IPS DF 4.7 (cell line): Measurements from ENCODE around the gene SORT1.
"Not testable (repeated sequence)": the region's sequence is repeated elsewhere in the genome, so short reads cannot be mapped to it uniquely, and the experiment has no call there.

Source experiments
- DNase-seq: peaks from one replicate; pipeline ENCODE4 v3.0.0-alpha.2; 2013; ENCODE audit warnings: low spot score; ENCODE audit errors: extremely low read depth

The SORT1 gene

DNA sequence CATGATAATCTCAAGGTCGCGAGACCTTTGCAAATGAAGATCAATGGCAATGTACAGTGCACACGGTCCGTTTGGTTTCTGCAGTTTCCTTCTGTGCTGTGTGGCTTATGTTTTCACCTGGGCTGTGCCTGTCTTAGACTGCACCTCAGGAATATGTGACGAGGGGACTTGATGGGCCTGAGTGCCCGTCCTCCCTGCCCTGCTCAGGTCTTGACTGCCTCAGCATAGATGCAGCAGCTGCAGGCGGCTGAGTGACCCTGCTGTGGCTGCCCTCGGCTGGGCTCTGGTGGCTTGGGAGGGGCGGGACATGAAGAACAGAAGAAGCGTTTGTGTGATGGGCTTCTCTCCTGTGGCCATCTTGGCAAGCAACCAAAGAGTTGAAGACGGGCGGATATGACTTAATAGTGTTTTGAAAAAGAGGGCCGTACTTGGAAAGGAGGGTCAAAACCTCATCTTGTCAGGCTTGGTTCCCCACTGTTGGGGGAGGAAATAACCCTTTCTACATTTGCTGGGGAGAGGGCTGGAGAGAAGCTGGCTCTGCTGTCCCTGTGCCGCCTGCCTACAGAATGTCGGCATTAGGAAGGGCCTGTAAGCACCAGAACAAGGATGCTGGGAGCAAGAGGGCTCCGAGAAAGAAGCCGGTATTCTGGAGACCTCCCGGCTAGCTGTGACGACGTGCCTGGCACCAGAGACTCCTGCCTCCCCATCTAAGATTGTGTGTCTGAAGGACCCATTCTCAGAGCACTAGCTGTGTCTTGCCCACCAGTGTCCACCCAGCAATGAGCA is 98.0 kb downstream of the SORT1 start:
- DNase-seq: no peak

DNA sequence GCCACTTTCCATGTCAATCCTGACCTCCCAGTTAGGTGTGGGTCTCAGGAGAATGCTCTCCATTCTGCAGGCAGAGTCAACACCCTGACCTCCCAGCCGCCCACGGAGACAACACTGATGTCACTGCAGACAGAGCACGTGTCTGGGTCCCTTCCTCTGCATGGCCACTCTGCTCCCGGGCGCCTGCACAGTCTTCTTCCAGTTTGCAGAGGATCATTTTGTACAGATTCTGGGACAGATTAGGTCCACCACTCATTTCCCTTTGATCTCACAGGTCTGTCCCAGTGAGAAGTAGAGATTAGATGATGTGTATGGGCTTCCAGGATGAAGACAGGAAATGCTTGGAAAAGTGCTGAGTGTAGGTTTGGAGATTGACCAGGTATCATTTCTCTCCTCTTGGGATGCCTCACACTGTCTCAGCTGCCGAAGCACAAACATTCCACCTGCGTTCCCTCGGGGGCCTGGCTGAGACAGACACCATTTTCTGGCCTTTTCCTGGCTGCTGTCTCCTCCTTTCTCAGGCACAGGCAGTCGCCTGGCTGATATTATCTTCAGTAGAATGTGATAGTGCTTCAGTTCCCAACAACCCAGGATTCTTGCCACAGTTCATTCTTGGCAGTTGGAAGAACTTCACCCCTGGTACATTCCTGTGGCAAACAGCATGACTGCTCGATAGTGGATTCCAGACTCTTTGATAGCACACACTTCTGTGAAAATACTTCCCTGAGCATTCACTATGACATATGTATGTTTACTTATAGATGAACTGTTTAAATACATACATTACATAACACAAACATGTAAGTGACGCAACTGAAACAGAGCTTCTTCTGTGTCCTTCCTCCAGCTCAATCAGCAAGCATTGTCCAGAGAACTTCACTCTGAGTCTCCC is 98.8 kb downstream of the SORT1 start:
- no peak for DNase-seq

DNA sequence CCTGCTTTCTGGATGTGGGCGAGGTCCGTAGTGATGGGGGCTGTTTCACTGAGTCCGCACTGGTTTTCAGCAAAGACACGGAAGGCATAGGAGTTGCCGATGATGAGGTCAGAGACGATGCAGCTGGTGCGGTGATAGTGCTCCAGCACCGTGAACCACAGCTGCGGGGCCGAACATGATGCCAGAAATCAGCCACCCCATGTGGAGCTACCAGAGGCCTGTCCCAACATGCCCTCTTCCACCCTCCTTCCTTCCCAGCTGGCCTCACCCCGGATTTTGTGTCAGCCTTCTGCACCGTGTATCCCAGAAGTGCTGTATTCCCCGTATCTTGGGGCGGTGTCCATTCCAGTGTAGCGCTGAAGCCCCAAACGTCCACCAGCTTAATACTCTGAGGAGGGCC is 100.9 kb downstream of the SORT1 start:
- DNase-seq: no peak

DNA sequence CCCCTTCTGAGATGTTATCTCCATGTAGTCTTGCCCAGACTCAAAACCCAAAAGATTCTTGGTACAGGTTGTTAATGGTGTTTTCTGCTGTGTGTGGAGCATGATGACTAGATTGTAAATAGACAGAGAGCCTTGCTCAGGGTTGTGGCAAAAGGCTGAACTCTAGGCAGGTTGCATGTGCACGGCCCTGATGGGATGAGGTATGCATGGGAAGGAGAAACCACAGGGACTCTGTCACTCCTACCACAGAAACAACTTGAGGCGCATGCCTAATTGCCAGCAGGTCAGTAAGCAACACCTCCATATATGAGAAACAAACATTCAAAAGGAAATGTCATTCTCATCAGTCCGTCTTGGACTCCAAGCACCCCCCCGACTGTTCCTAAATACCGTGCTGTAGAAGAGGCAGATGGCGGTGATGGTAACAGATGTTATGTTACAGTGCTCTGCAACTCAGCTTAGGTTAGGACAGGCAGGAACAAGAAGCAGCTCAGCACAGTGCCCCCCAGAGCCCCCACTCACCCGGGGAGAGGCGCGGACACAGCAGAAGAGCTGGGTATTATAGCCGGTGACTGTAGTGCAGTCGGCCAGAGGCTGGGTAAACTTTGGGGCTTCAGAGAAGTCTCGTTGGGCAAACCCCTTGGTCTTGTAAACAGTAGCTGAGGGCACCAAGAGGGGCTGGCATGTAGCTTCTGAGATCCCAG is 101.9 kb downstream of the SORT1 start:
- DNase-seq: no peak

DNA sequence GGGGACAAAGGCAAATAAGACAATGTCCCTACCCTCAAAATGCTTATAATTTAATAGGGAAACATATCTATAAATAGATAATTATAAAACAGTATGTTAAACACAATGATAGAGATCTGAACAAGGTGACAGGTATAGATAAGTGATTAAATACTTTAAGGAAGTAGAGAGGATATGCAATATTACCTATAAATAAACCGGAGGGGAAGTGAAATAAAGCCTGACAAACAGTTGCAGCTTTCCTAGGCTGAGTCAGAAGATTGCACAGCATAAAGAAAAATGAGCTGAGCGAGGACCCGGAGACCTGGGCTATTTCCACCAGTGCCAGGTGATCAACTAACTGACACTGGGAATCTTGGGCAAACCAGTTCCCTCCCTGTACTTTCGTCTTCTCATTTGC is 103.2 kb downstream of the SORT1 start:
- no peak for DNase-seq

DNA sequence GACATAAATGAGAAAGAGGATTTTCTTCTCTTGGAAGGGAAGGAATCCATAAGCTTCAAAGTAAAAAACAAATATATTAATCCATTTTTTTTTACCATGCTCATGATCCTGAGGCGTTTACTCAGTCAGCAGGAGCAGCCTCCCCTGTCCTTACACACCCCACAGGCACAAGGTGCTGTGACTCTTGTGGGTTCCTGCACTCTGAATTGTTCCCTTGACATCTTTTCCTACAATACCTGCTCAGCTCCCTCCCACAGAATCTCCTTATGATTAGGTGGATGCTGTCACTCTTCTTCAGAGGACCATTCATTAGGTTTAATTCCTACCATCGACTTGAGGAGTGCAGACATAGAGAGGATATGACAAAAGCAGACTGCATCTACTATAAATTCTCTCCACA is 104.7 kb downstream of the SORT1 start:
- DNase-seq: no peak

DNA sequence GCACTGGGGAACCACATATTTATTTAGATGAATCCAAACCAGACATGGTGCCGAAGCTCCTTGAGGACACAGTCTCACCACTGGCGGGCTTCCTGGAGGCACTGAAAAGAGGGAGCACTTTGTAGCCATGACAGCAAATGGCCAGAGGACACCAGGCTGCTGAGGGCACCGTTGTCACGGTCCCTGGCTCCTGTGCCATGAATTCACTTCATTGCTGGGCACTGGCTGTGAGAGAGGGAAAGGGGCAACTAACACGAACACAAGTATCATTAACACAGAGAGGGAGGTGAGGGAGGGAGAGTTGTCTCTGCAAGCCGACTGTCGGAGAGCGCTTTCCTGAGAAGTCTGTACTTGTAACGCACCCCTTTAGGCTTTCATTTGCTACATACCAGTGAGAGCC is 105.4 kb downstream of the SORT1 start:
- DNase-seq: no peak

DNA sequence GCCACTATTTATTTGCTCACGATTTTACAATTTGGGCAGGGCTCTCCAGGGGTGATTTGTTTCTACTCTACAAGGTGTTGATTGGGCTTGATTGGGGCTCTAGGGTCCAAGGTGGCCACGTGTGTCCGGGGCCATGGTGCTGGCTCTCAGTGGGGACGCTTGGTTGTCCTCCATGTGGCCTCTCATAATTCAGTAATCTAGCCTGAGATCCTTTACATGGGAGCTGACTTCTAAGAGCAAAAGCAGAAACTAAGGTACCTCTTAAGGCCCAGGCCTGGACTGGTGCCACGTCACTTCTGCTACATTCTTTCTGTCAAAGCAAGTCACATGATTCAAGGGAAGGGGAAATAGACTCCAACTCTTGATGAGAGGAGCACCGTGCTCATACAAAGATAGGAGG is 106.7 kb downstream of the SORT1 start:
- DNase-seq: no peak

DNA sequence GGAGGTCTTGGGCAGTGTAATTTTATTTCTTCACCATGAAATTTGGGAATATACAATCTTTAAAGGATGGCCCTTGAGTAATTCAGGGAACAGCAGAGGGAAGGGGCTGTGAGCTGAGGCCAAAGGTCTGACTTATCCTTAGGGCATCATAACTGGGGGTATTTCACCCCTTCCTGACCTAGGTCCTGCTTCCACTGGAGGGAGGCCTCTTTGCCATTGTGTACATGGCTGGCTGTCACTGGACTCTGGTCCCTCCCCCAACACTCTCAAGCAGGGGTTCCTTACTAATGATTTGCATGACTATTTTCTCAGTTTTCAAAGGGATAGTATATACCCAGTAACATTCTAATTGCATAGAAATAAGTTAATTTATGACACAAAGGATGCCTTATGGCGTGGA is 107.6 kb downstream of the SORT1 start:
- DNase-seq: no peak

DNA sequence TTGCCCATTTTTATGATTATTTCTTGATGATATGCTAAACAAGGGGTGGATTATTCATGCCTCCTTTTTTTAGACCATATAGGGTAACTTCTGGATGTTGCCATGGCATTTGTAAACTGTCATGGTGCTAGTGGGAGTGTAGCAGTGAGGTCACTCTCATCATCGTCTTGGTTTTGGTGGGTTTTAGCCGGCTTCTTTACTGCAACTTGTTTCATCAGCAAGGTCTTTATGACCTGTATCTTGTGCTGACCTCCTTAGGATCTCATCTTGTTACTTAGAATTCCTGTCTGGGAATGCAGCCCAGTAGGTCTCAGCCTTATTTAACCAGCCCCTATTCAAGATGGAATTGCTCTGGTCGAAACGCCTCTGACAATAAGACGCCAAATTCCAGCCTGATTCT is 111.0 kb downstream of the SORT1 start:
- DNase-seq: not testable (repeated sequence)

DNA sequence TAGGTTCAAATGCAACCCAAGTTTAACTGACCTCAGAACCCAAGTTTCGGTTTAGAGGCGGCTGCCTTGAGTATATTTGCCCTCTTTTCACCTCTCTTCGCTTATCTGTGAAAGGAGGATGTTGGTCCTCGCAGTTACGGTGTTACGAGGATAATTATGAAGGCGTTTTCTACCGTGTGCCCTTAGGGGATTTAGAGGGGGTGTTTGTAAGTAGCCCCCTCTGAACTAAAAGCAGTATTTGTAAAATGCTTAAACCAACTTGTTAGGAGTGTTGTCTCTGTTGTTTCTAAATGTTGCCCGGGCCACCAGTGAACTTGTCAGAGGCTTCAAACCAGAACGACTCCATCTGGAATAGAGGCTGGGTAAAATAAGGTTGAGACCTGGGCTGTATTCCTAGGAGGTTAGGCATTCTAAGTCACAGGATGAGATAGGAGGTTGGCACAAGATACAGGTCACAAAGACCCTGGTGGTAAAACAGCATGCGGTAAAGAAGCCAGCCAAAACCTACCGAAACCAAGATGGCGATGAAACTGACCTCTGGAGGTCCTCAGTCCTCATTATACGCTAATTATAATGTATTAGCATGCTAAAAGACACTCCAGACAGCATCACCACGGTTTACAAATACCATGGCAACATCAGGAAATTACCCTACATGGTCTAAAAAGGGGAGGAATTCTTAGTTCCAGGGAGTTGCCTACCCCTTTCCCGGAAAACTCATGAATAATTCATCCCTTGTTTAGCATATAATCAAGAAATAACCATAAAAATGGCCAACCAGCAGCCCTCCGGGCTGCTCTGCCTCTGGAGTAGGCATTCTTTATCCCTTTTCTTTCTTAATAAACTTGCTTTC is 113.7 kb downstream of the SORT1 start:
- DNase-seq: no peak

DNA sequence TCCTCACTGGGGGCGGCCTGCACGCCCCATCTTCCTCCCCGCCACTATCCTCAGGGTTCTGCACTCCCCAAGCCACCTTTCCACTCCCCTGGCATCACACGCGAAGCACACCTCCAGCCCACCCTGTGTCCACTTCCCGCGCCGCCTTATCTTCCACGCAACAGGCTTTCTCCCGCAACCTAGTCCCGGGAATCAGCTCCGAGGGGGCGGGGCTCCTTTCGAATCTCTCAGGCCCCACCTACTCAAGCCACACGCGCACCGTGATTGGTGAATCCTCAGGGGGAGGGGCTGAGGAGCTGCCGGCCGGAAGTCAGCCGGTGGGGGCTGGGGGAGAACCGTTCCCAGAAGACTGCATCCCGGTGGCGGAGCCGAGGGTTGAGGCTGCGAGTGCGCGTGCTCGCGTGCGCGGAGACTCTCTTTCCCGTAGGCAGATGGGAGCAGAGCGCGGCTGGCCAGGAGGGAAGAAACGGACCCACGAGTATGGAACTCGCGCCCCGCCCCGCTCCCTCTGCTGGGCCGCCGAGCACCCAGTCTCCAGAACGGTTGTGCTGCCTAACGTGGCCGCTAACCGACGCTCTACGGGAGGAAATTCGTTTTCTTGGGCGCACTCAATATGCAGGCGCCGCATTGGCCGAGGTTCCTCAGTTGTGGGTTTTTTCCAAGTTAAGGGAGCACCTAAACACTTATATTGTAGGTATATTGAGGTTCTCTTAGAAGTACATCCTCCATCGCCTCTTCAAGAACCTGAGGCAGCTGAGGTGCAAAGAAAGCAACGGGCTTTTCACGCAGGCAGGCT is 114.6 kb downstream of the SORT1 start, which contains the start of gene PSRC1:
Gene PSRC1, minus strand, starts transcription at position 194 of the 796 bp plus-strand sequence.
- DNase-seq: peak; percentile 64

DNA sequence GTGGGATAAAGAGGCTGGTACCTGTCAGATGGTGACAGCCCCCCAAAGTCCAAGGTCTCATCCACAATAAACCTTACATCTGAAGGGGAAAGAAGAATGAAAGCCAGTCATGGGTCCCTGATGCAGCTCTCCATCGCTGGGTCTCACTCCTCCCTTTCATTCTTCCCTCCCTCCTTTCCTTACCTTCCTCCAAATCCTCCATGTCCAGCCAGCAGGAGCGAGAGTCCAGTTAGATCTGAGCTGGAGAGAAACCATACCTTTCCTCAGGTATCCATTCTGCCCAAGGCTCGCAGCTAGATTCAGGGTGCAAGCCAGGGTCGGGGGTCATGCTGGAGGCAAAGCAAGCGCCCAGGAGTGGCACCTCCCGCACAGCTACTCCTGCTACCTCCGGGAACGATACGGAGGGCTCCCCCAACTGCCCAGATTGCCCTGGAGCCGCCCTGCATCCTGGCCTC is 115.2 kb downstream of the SORT1 start:
- DNase-seq: no peak

DNA sequence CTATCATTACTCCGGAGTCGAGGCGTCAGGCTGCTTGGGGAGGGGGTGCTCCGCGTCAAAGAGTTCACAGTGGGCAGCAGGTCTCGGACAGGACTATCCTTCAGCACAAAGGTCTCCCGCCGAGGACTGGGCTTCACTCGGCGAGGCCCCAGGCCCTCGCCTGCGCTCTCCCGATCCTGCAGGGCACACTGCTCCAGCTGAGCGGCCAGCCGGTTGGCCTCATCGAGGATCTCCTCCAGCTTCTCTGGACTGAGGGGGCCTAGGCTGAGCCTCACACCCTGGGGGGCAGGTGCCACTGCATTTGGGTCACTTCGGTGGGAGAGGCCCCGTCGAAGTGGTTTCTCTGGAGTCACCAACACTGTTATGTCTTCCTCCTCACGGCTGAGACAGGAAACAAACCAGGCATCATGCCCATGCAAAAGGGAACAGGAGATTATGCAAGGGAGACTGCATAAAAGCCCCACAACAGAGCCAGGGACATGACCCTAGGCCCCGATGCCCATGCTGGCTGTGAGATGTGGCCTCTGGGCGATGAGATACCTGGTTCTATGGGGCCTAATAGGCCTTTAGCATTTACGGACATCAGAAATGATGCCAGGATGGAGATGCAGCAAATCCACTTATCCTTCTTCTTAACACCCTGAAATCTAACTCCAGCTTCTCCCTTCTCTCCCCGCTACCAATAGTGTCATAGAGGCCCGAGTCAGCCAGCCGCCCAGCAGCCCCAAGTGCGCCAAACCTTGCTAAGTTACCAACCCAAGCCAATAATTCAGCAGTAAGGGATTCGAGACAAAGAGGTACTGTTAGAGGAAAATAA is 115.8 kb downstream of the SORT1 start:
- no peak for DNase-seq

DNA sequence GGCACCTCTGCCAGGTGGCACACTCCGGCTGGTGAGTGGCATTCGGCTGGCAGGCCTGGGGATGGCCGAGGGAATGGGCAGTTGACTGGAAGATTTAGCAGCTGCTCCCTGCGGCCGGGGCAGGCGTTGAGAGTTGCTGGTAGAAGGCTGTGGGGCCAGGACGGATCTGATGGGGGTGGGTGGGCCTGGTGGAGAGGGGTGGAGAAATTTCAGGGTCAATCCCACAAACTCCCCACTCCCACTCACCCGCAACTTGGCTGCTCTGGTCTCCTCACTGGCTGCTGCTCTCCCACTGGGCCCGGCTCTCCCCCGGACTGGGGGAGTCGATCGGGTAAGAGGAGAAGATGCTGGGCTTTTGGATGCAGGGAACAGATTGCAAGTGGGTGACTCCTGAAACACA is 116.9 kb downstream of the SORT1 start:
- no peak for DNase-seq

DNA sequence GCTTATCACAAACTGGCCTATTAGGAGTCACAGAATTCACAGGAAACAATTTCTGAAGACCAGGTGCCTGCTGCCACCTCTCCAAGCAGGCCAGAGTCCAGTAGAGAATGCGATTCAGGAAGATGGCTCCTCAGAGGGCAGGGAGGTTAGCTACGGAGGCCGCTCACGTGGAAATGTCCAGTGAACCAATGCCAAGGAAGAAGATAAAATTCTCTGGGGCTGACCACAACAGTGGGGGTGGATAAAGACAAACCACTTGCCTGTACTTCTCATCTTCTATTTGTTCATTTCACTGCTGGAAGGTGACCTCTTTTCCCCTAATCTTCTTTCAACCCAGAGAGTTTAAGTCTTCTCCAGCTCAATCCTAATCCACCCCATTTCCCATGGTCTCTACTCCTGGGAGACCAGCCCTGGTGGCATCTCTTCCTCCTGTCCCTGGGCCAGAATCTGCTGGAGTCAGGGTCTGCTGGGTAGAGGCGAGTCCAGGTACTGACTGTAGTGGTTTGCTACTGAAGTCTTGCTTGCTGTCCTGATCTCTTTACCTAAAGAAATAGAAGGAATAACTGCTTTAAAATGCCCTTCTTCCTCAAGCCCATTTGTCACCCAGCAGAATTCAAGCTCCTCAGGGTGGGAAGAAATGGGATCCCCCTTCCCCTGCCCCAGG is 118.0 kb downstream of the SORT1 start:
- DNase-seq: no peak

DNA sequence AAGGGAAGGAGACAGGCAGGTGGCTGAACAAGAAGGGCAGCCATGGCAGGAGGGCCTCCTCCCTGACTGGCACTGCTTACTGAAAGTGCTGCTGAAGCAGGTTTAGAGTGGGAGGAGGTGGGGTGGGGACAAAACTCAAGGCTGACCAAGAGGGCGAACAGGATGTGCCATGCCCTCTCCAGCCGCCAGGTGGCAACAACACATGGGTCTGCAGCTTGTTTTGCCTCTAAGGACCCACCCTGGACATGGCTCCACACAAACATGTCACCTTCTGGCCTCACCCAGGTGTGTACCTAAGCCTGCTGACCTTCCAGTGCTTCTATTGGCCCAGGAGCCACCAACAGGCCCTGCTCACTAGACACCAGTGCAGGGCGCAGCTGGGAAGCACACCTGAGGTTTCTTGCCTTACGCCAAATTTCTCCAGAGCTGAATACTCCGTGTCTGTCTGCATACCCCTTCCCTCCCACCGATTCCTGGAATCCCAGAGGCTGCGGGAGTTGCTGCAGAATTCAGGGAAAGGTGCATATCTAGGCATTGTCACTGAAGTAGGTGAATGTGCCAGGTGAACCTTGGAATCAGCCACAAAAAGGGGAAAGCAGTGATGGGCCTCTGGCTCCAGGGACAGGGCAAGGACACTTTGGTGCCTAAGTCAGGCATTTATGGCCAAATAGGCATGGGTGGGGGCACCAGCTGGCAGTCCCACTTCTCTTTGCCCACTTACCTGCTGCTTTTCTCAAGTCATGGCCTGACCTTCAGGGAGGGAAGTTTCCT is 120.1 kb downstream of the SORT1 start:
- peak; percentile 56 for DNase-seq
